GM12875 (cell line): ENCODE measurements around the gene FNDC3B.

Source experiments
- H3K4me3 ChIP-seq: one replicate; pipeline ENCODE4 v1.5.1; 2011; ENCODE audit warnings: low read depth, low read length, control low read depth
- TF ChIP-seq, protein P1 (sequence below): IDR thresholded peaks from 2 replicates; pipeline ENCODE4 v1.5.1; 2011; ENCODE audit warnings: low read depth, mild to moderate bottlenecking, control low read depth, inconsistent platforms, low read length, moderate library complexity, borderline replicate concordance; ENCODE audit not compliant: insufficient read depth

The FNDC3B gene

DNA sequence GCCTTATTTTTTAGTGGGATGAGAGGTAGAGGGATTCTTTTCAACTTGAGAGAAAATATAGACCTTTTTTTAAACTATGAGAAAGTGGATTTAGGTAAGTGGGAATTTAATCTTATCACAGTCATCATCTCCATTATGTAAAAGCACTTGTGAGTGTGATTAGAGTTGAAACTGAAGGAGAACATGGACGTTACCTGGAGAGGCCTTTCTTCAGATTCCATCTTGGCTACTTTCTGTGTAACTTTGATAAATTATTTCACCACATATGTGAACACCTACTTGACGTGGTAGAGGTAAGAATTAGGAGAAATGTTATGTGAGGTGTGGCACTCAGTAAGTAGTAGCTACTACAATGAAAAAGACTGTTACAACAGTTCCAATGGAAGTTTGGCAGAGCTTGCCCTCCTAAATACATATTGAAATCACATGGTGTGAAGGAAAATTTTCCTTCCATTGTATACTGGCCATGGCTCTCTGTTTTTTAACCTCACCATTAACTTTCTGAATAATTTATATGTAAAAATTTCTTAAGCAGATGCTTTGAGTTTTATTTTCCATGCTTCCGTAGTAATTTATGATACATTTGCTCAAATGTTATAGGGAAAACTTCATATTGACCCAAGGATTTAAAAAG is 193.3 kb downstream of the FNDC3B start:
- TF ChIP-seq, protein P1, sequence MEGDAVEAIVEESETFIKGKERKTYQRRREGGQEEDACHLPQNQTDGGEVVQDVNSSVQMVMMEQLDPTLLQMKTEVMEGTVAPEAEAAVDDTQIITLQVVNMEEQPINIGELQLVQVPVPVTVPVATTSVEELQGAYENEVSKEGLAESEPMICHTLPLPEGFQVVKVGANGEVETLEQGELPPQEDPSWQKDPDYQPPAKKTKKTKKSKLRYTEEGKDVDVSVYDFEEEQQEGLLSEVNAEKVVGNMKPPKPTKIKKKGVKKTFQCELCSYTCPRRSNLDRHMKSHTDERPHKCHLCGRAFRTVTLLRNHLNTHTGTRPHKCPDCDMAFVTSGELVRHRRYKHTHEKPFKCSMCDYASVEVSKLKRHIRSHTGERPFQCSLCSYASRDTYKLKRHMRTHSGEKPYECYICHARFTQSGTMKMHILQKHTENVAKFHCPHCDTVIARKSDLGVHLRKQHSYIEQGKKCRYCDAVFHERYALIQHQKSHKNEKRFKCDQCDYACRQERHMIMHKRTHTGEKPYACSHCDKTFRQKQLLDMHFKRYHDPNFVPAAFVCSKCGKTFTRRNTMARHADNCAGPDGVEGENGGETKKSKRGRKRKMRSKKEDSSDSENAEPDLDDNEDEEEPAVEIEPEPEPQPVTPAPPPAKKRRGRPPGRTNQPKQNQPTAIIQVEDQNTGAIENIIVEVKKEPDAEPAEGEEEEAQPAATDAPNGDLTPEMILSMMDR = no peak
- no peak overlapping the region for H3K4me3 ChIP-seq

DNA sequence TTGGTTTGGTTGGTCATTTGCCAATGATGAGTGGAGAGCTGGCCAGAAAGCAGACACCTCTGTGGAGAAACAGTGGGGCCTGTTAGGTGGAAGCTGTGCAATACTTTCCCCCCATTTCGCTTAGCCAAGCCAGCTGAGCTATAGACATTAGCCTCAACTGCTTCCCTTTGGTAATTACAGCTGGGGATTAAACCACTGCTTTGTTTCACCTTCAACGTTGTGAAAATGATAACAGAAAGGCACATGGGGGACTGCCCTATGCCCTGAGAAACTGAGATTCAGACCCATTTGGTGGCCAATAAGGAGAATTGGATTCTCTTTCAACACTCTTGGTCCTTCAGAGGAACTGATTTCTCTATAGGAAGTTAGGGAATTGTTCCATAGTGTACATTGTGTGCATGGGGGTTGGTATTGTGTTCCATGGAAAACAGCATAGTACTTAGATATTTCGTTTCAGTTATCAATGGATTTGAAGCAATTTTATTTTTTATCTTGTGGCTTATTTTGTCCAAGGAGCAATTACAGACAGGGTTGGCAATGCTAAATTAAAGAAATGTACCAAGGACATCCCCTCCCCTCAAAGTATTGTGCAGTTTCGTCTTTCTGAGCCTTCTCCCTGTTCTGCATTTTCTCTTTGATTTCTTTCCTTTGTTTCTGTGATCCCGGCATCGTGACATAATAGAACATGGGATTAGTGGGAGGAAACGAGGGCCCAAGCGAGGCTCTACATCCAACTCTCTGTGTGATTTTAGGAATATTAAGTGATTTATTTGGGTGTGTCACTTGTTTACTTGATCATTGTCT is 194.3 kb downstream of the FNDC3B start:
- no peak overlapping the region for H3K4me3 ChIP-seq
- TF ChIP-seq, protein P1 = no peak

DNA sequence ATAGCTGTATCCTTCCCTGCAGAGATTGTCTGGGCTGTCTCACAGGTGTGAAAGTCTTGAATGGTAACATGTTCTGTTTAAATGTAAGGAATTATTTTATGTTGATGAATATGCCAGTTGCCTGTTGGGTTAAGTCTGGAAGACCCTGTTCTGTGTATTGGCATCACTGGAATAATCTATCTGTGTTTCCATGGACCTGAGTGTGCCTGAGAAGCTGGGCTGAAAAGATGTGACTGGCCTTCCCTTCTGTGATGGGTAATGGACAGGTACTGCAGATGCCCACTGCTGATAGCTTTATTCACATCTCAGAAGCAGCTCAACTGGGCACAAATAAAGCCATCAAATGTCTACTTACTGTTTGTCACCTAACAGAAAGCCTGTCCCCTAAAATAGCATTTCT is 196.3 kb downstream of the FNDC3B start:
- TF ChIP-seq, protein P1 = no peak
- no peak overlapping the region for H3K4me3 ChIP-seq

DNA sequence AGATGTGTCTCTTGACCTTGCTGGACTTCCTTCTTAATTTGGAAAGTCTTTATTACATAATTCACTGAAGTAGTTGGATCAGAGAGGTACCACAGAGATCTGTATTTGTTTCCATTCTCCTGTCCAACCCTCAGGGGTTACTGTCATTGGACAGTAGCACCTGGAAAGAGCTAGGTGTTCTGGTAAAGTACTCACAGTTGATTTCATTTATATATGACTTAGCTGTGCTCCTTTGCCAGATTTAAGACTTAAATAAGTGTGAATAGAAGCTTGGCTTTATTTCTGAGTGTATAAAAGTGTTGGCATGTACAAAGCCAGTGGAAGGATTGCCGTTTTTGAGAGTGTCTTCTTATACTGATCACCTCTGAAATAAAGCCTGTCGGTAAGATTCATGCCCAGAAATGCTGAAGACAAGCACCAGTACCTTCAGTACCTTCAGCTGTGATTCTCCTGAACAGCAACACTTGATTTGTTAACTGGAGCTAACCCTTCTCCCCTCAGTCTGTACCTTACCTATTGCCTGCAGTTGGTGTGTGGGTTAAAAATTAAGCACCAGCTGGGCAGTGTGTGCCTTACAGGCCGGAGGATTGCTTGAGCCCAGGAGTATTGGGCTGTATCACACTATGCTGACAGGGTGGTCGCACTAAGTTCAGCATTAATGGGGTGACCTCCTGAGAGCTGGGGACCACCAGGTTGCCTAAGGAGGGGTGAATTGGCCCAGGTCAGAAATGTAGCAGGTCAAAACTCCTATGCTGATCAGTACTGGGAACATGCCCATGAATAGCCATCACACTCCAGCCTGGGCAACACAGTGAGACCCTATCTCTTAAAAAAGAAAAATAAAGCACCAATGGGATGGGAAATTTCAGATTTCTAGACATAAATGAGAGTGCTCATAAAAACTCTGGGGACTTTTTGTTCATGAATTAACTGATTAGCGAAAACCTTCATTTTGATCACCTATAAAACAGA is 197.7 kb downstream of the FNDC3B start:
- H3K4me3 ChIP-seq = no peak overlapping the region
- TF ChIP-seq, protein P1 = no peak

DNA sequence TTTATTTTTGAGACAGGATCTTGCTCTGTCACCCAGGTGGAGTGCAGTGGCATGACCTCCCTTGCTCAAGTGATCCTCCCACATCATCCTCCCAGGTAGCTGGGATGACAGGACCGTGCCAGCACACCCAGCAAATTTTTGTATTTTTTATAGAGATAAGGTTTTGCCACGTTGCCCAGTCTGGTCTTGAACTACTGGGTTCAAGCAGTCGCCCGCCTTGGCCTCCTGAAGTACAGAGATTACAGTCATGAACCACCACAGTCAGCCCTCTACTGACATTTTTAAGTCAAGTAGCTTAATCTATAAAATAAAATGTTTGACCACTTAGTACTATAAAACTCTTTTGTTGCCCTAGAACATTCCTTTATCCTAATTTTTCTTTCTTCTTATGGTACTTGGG is 198.8 kb downstream of the FNDC3B start:
- no peak overlapping the region for H3K4me3 ChIP-seq
- TF ChIP-seq, protein P1 = no peak

DNA sequence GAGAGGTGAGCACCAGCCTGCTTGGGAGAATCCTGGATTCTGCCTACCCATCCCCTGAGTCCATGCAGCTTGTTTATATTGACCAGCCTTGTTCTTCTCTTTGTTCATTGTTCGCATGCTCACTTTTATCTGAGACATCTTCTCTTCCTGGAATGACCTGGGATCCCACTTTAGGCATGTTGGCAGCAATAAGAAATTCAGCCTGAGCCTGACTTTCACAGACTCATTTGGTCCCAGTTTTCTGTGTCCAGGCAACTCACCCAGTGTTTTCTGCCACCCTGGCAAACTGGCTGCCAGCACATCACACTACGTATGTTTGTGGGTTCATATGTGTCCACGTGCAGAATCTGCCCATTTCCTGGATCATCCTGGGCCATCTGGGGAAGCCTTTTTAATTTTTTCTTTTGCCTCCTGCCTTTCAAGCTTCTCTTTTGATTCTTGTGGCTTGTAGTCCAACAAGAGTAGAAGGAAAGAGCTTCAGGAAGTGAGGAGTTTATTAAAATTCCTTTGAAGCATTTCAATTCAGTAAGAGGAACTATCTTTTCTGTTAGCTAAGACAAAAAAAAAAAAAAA is 199.9 kb downstream of the FNDC3B start:
- H3K4me3 ChIP-seq = no peak overlapping the region
- TF ChIP-seq, protein P1 = no peak
